Body of pancreas (tissue), 4 donors: Measurements from ENCODE around the gene ERI2. TPM values are rescaled to one million over a fixed set of nuclear protein-coding genes. Genes with fewer than 3 reads are reported as not detected.

Experiments used
- ATAC-seq: fragments of 150-250 bp; one replicate; pipeline ENCODE4 v1.9.1; 2016
- DNase-seq, 4 donors: peaks; one replicate each; pipeline ENCODE4 v3.0.0-alpha.2; 2019
- H3K27ac ChIP-seq, 4 donors: fragments of 200-600 bp; sonication (generic); 1 replicate in 3 of 4; 2 replicates in 1 of 4; pipeline versions ENCODE4 v1.5.1 to v1.6.1; 2016 to 2019; ENCODE audit warnings: mild to moderate bottlenecking in 1 of 4, mixed read lengths in 1 of 4, moderate library complexity in 1 of 4
- H3K27me3 ChIP-seq, 2 donors: fragments of 200-600 bp; sonication (generic); one replicate each; pipeline ENCODE4 v1.6.0; 2016; ENCODE audit warnings: mild to moderate bottlenecking in 1 of 2
- H3K36me3 ChIP-seq, 2 donors: fragments of 200-600 bp; sonication (generic); replicated peaks in 1 of 2; 2 replicates each; pipeline ENCODE4 v1.5.1; 2016; ENCODE audit warnings: low read depth in 2 of 2; ENCODE audit not compliant: insufficient read depth in 1 of 2
- H3K4me1 ChIP-seq: fragments of 200-600 bp; sonication (generic); one replicate; pipeline ENCODE4 v1.6.0; 2016
- H3K4me3 ChIP-seq, 2 donors: fragments of 200-600 bp; sonication (generic); 1 replicate in 1 of 2; 2 replicates in 1 of 2; pipeline ENCODE4 v1.5.1; 2016 to 2019
- H3K9me3 ChIP-seq, 3 donors: fragments of 200-600 bp; sonication (generic); 1 replicate in 2 of 3; 2 replicates in 1 of 3; pipeline ENCODE4 v1.5.1; 2016
- CTCF ChIP-seq, 7 experiments: fragments of 450-650 bp in 4 of 7; fragments of 200-600 bp in 3 of 7; sonication (generic) in 3 of 7; IDR thresholded peaks; one replicate each; pipeline ENCODE4 v1.5.1; 2016 to 2019; ENCODE audit warnings: antibody characterized with exemption in 7 of 7
- POLR2A ChIP-seq, 3 donors: fragments of 450-650 bp; IDR thresholded peaks; one replicate each; pipeline ENCODE4 v1.6.1; 2016; ENCODE audit warnings: antibody characterized with exemption in 3 of 3, mild to moderate bottlenecking in 2 of 3
- WGBS, 2 donors: methylation state at CpG; one replicate each; pipeline ENCODE4 v1.1.5; 2017; 5-methylcytosine and 5-hydroxymethylcytosine counted together
- intact Hi-C: fragments of 100-400 bp; cut with DNase I; formaldehyde crosslinking; loops from one replicate; pipeline ENCODE4 v1.15.1; 2023
- total RNA-seq, 2 donors: library from RNA; depleted of rRNA; stranded (reverse); fragments of >200 nt; gene quantifications; one replicate each; pipeline ENCODE4 v1.1.0, GENCODE V29; 2016

Gene ERI2
- total RNA-seq: 10 to 100 TPM; 13.2 to 16.3 TPM

- Histone ChIP-seq H3K4me3 (peak within 1 kb of the TSS; percentile 42 to 79), H3K27me3 (no peaks in the 10 kb centered on the region), H3K27ac (peak within 1 kb of the TSS; percentile 70 to 96 (median 90)), H3K36me3 (no peaks in the 10 kb centered on the region), H3K9me3 (no peaks in the 10 kb centered on the region), H3K4me1 (peaks cover 22% of the 10 kb centered on the region)
- TF ChIP-seq CTCF (IDR thresholded peaks at IDR 0.05) (peak; percentile 8 to 50 (median 22)), POLR2A (IDR thresholded peaks at IDR 0.05) (peak; percentile 53 to 92 (median 89))
- ATAC-seq: peak; percentile 92
- peak; percentile 89 to 94 (median 92) for DNase-seq
- intact Hi-C loops: no loop called here
- 0% methylated on average over 34 to 74 of the region's 74 CpGs for WGBS, 2 donors
Observed at GRCh38 chr16:20806168-20807050, at the start of gene ERI2, which contains the start of gene REXO5. Gene ERI2, minus strand, starts transcription at chr16:20806472. Its CDS starts 42 bp downstream, at chr16:20806430. Gene REXO5, plus strand, starts transcription at chr16:20806527. Its CDS starts 427 bp downstream, at chr16:20806954.

GRCh38 chr16:20854963-20855362 lies 48.7 kb upstream of the ERI2 start:
- ATAC-seq (no peak), DNase-seq (no peak)
- H3K27ac ChIP-seq: no peak overlapping the region
- TF ChIP-seq CTCF (IDR thresholded peaks at IDR 0.05) (no peak), POLR2A (IDR thresholded peaks at IDR 0.05) (no peak)
- intact Hi-C loops: loop anchor here (10.0 kb wide), 1 partner anchor 50 kb away; the partner anchor contains the start of genes DCUN1D3 and LYRM1
- peaks cover 0 to 2% of the 10 kb centered on the region in 2 donors for H3K36me3 ChIP-seq
- no peaks in the 10 kb centered on the region for H3K27me3 ChIP-seq
- H3K4me1 ChIP-seq: peaks cover 19% of the 10 kb centered on the region
- H3K4me3 ChIP-seq: no peak overlapping the region
- H3K9me3 ChIP-seq: no peaks in the 10 kb centered on the region
- WGBS, 2 donors: 92 to 94% methylated on average over 2 of the region's 2 CpGs

GRCh38 chr16:20853981-20854620 lies 47.8 kb upstream of the ERI2 start:
- no peak for ATAC-seq
- no peak for DNase-seq
- Histone ChIP-seq H3K9me3 (no peaks in the 10 kb centered on the region), H3K27ac (no peak overlapping the region), H3K4me1 (peaks cover 20% of the 10 kb centered on the region), H3K36me3 (peaks cover 0 to 1% of the 10 kb centered on the region in 2 donors), H3K4me3 (no peak overlapping the region), H3K27me3 (no peaks in the 10 kb centered on the region)
- TF ChIP-seq CTCF (IDR thresholded peaks at IDR 0.05) (no peak), POLR2A (IDR thresholded peaks at IDR 0.05) (no peak)
- 88 to 93% methylated on average over 3 of the region's 3 CpGs for WGBS, 2 donors
- intact Hi-C loops: loop anchor here (10.0 kb wide), 1 partner anchor 51 kb away; the partner anchor contains the start of genes DCUN1D3 and LYRM1

GRCh38 chr16:20853143-20853542 lies 46.9 kb upstream of the ERI2 start:
- 73 to 76% methylated on average over 5 of the region's 5 CpGs for WGBS, 2 donors
- ATAC-seq: no peak
- DNase-seq: no peak
- intact Hi-C loops: loop anchor here (10.0 kb wide), 1 partner anchor 52 kb away; the partner anchor contains the start of genes DCUN1D3 and LYRM1
- peaks cover 20% of the 10 kb centered on the region for H3K4me1 ChIP-seq
- no peaks in the 10 kb centered on the region for H3K27me3 ChIP-seq
- no peak overlapping the region for H3K4me3 ChIP-seq
- no peaks in the 10 kb centered on the region for H3K9me3 ChIP-seq
- no peak overlapping the region for H3K27ac ChIP-seq
- no peak for TF ChIP-seq POLR2A (IDR thresholded peaks at IDR 0.05)
- TF ChIP-seq CTCF (IDR thresholded peaks at IDR 0.05): no peak
- H3K36me3 ChIP-seq: no peaks in the 10 kb centered on the region
